ENCODE measurements around the gene THY1. TPM values are rescaled to one million over a fixed set of nuclear protein-coding genes. Genes with fewer than 3 reads are reported as not detected.
"Not testable (repeated sequence)": the region's sequence is repeated elsewhere in the genome, so short reads cannot be mapped to it uniquely, and the experiment has no call there.

THY1 gene
- total and polyA plus RNA-seq, 8 donors: 28.7 to 130 (median 46.9) TPM

DNA sequence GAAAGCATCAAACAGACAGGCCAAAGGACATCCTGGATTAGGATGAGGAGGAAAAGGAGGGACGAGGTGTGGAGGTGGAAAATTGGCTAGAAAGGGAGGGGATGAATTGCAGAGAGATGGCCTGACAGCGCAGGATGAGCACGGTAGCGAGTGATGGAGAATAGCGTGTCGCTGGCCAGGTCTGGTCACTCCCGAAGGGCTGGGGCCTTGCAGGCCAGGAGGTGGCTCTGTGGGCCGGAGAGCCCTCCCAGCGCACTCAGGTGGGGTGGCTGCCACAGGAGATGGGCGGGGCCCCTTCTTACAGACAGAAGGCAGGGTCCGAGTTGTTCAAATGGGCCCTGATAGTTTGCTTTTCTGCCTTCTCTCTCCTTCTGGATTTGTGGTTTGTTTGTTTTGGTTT, 37.1 kb upstream of the THY1 start:
- intact Hi-C loops (cut with DNase I): no loop called here
- H3K4me3 ChIP-seq: no peak overlapping the region
- no peak for TF ChIP-seq CTCF (IDR thresholded peaks at IDR 0.05)
- ATAC-seq (no peak), DNase-seq (no peak)
- peak overlapping the region in 1 of 2 donors; percentile 60 for H3K27ac ChIP-seq
- H3K36me3 ChIP-seq: no peaks in the 10 kb centered on the region
- H3K27me3 ChIP-seq: no peaks in the 10 kb centered on the region
- H3K9me3 ChIP-seq: peaks cover 0 to 3% of the 10 kb centered on the region in 2 donors
- H3K4me1 ChIP-seq: peaks cover 0 to 3% of the 10 kb centered on the region in 2 donors

- Histone ChIP-seq H3K4me3 (no peak overlapping the region), H3K27me3 (no peaks in the 10 kb centered on the region), H3K36me3 (no peaks in the 10 kb centered on the region), H3K9me3 (no peaks in the 10 kb centered on the region), H3K4me1 (peaks cover 0 to 3% of the 10 kb centered on the region in 2 donors), H3K27ac (no peak overlapping the region)
- TF ChIP-seq CTCF (IDR thresholded peaks at IDR 0.05): no peak
- intact Hi-C loops (cut with DNase I): no loop called here
- ATAC-seq: no peak
- DNase-seq: no peak
These were observed 36.5 kb upstream of the THY1 start for GRCh38 chr11:119459293-119459976.

GRCh38 chr11:119455708-119456107, 32.7 kb upstream of the THY1 start:
- ATAC-seq; H3K27me3 ChIP-seq; intact Hi-C loops (cut with DNase I); H3K4me3 ChIP-seq; H3K9me3 ChIP-seq; H3K36me3 ChIP-seq; H3K4me1 ChIP-seq; DNase-seq; H3K27ac ChIP-seq: not testable (repeated sequence)

GRCh38 chr11:119455241-119455640, 32.3 kb upstream of the THY1 start:
- ATAC-seq; H3K27me3 ChIP-seq; DNase-seq; H3K36me3 ChIP-seq; H3K27ac ChIP-seq; H3K9me3 ChIP-seq; H3K4me3 ChIP-seq; intact Hi-C loops (cut with DNase I); H3K4me1 ChIP-seq: not testable (repeated sequence)

- intact Hi-C loops (cut with DNase I): no loop called here
- Histone ChIP-seq H3K9me3 (no peaks in the 10 kb centered on the region), H3K27ac (no peak overlapping the region), H3K4me3 (no peak overlapping the region), H3K27me3 (no peaks in the 10 kb centered on the region), H3K4me1 (no peaks in the 10 kb centered on the region), H3K36me3 (no peaks in the 10 kb centered on the region)
- no peak for DNase-seq
- TF ChIP-seq CTCF (IDR thresholded peaks at IDR 0.05): no peak
- ATAC-seq: no peak
These were observed 30.9 kb upstream of the THY1 start for GRCh38 chr11:119453881-119454280.

DNA sequence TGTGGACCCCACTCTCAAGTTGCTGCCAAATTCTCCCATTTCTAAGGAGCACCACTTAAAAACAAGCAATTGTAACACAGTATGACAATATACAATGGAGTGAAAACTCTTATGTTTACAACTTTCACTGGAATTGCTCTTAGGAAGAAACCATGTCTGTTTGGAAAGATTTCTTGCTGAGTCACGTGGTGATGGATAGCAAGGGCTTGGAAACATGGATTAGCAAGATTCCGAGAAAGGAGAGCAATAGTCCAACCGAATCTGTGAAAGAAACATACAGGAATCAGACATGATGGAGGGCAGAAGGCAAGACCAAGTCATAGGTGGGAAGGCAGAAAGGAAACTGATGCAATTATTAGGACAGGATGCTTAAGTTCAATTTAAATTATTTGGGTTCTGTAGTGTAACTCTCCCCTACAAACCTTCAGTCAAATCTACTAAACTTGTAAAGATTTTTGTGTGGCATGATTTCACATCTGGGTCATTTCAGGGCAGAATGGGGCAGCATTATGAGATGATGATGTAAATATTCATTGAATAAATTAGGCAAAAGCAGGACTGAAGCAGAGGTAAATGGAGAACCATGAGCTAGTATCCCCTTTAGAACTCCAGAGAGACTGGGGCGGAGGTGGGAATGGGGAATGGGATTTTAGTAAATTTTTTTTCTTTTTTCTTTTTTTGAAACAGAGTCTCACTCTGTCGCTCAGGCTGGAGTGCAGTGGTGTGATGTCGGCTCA, 27.8 kb upstream of the THY1 start:
- ATAC-seq (no peak), DNase-seq (no peak)
- no peak for TF ChIP-seq CTCF (IDR thresholded peaks at IDR 0.05)

More for the DNA sequence above, 27.8 kb upstream of the THY1 start:
- Histone ChIP-seq H3K4me3 (no peak overlapping the region), H3K27ac (no peak overlapping the region), H3K27me3 (no peaks in the 10 kb centered on the region), H3K36me3 (no peaks in the 10 kb centered on the region), H3K4me1 (no peaks in the 10 kb centered on the region), H3K9me3 (no peaks in the 10 kb centered on the region)
- intact Hi-C loops (cut with DNase I): no loop called here
